ENCODE data around the gene CNGA2.

The CNGA2 gene

GRCh38 chrX:151773434-151773833, 38.9 kb downstream of the CNGA2 start:
- ChIA-PET CTCF (no interaction called here), POLR2A (no interaction called here)
- peak; percentile 18 for DNase-seq (ENCODE audit: extremely low spot score)
- TF ChIP-seq SP1 (IDR thresholded peaks at IDR 0.05) (no peak), PKNOX1 (IDR thresholded peaks at IDR 0.05) (no peak), LEF1 (IDR thresholded peaks at IDR 0.05; ENCODE audit: borderline replicate concordance) (no peak), NFRKB (IDR thresholded peaks at IDR 0.05) (no peak), CTBP1 (IDR thresholded peaks at IDR 0.05; ENCODE audit: borderline replicate concordance) (no peak)

- TF ChIP-seq FOXK2 (IDR thresholded peaks at IDR 0.05) (no peak), TARDBP (IDR thresholded peaks at IDR 0.05) (no peak), ELF4 (IDR thresholded peaks at IDR 0.05) (no peak), ZNF384 (IDR thresholded peaks at IDR 0.05) (no peak), HDGF (IDR thresholded peaks at IDR 0.05; ENCODE audit: borderline replicate concordance) (no peak), CTBP1 (IDR thresholded peaks at IDR 0.05; ENCODE audit: borderline replicate concordance) (no peak)
- DNase-seq (ENCODE audit: extremely low spot score), result no peak
- ChIA-PET POLR2A (no interaction called here), CTCF (no interaction called here)
Measured at GRCh38 chrX:151774421-151774820, 39.9 kb downstream of the CNGA2 start.

- POLR2A ChIA-PET, result no interaction called here
- no peak for TF ChIP-seq FOXA1 (IDR thresholded peaks at IDR 0.05)
- TF ChIP-seq SUZ12 (IDR thresholded peaks at IDR 0.05), result no peak
- TF ChIP-seq HDGF (IDR thresholded peaks at IDR 0.05; ENCODE audit: borderline replicate concordance), result no peak
- TF ChIP-seq FOXK2 (IDR thresholded peaks at IDR 0.05), result no peak
- TF ChIP-seq LEF1 (IDR thresholded peaks at IDR 0.05; ENCODE audit: borderline replicate concordance), result no peak
- TF ChIP-seq BHLHE40 (IDR thresholded peaks at IDR 0.05; ENCODE audit: borderline replicate concordance), result no peak
- no peak for TF ChIP-seq TARDBP (IDR thresholded peaks at IDR 0.05)
- no peak for TF ChIP-seq FOXM1 (IDR thresholded peaks at IDR 0.05; ENCODE audit: borderline replicate concordance)
- TF ChIP-seq ARNT (IDR thresholded peaks at IDR 0.05), result no peak
- no peak for TF ChIP-seq ELF4 (IDR thresholded peaks at IDR 0.05)
- no peak for TF ChIP-seq PKNOX1 (IDR thresholded peaks at IDR 0.05)
- no peak for TF ChIP-seq CTBP1 (IDR thresholded peaks at IDR 0.05; ENCODE audit: borderline replicate concordance)
- DNase-seq (ENCODE audit: extremely low spot score), result no peak
- CTCF ChIA-PET, result no interaction called here
Measured at GRCh38 chrX:151776181-151776731, 41.7 kb downstream of the CNGA2 start.

GRCh38 chrX:151776936-151777335, 42.4 kb downstream of the CNGA2 start:
- CTCF ChIA-PET, result interaction anchor here (0.5 kb wide), 1 partner anchor 286 kb away, joined by 5 read pairs; no protein-coding TSS in a partner anchor
- POLR2A ChIA-PET, result no interaction called here
- DNase-seq (ENCODE audit: extremely low spot score), result no peak
- no peak for TF ChIP-seq HDGF (IDR thresholded peaks at IDR 0.05; ENCODE audit: borderline replicate concordance)
- no peak for TF ChIP-seq TARDBP (IDR thresholded peaks at IDR 0.05)
- TF ChIP-seq ZNF384 (IDR thresholded peaks at IDR 0.05), result no peak
- TF ChIP-seq SUZ12 (IDR thresholded peaks at IDR 0.05), result no peak
- no peak for TF ChIP-seq L3MBTL2 (conservative IDR thresholded peaks at IDR 0.05)
- no peak for TF ChIP-seq FOXK2 (IDR thresholded peaks at IDR 0.05)
- TF ChIP-seq FOXA1 (IDR thresholded peaks at IDR 0.05), result no peak
- TF ChIP-seq ELF4 (IDR thresholded peaks at IDR 0.05), result no peak
- TF ChIP-seq NFRKB (IDR thresholded peaks at IDR 0.05), result no peak
- no peak for TF ChIP-seq LEF1 (IDR thresholded peaks at IDR 0.05; ENCODE audit: borderline replicate concordance)
- no peak for TF ChIP-seq BHLHE40 (IDR thresholded peaks at IDR 0.05; ENCODE audit: borderline replicate concordance)

- no peak for DNase-seq (ENCODE audit: extremely low spot score)
- CTCF ChIA-PET, result no interaction called here
- TF ChIP-seq BHLHE40 (IDR thresholded peaks at IDR 0.05; ENCODE audit: borderline replicate concordance), result no peak
- no peak for TF ChIP-seq L3MBTL2 (conservative IDR thresholded peaks at IDR 0.05)
- no peak for TF ChIP-seq NFRKB (IDR thresholded peaks at IDR 0.05)
- TF ChIP-seq TARDBP (IDR thresholded peaks at IDR 0.05), result no peak
- no peak for TF ChIP-seq LEF1 (IDR thresholded peaks at IDR 0.05; ENCODE audit: borderline replicate concordance)
- no peak for TF ChIP-seq CTBP1 (IDR thresholded peaks at IDR 0.05; ENCODE audit: borderline replicate concordance)
- no peak for TF ChIP-seq PKNOX1 (IDR thresholded peaks at IDR 0.05)
- TF ChIP-seq ARNT (IDR thresholded peaks at IDR 0.05), result no peak
- no peak for TF ChIP-seq FOXM1 (IDR thresholded peaks at IDR 0.05; ENCODE audit: borderline replicate concordance)
- no peak for TF ChIP-seq FOXA1 (IDR thresholded peaks at IDR 0.05)
- TF ChIP-seq ZNF384 (IDR thresholded peaks at IDR 0.05), result no peak
- TF ChIP-seq HDGF (IDR thresholded peaks at IDR 0.05; ENCODE audit: borderline replicate concordance), result no peak
- no peak for TF ChIP-seq SUZ12 (IDR thresholded peaks at IDR 0.05)
- POLR2A ChIA-PET, result no interaction called here
Measured at GRCh38 chrX:151779258-151779657, 44.7 kb downstream of the CNGA2 start.

GRCh38 chrX:151780621-151781020, 46.1 kb downstream of the CNGA2 start:
- no peak for DNase-seq (ENCODE audit: extremely low spot score)
- TF ChIP-seq L3MBTL2 (conservative IDR thresholded peaks at IDR 0.05) (no peak), HDGF (IDR thresholded peaks at IDR 0.05; ENCODE audit: borderline replicate concordance) (no peak)
- ChIA-PET CTCF (no interaction called here), POLR2A (no interaction called here)

GRCh38 chrX:151789179-151789800, 54.7 kb downstream of the CNGA2 start:
- POLR2A ChIA-PET, result no interaction called here
- TF ChIP-seq NFRKB (IDR thresholded peaks at IDR 0.05) (no peak), SP1 (IDR thresholded peaks at IDR 0.05) (no peak), ELF4 (IDR thresholded peaks at IDR 0.05) (no peak), CTBP1 (IDR thresholded peaks at IDR 0.05; ENCODE audit: borderline replicate concordance) (no peak), FOXM1 (IDR thresholded peaks at IDR 0.05; ENCODE audit: borderline replicate concordance) (no peak), FOXA1 (IDR thresholded peaks at IDR 0.05) (no peak), PKNOX1 (IDR thresholded peaks at IDR 0.05) (no peak), ARNT (IDR thresholded peaks at IDR 0.05) (no peak), BHLHE40 (IDR thresholded peaks at IDR 0.05; ENCODE audit: borderline replicate concordance) (no peak), ZNF384 (IDR thresholded peaks at IDR 0.05) (no peak)
- DNase-seq (ENCODE audit: extremely low spot score), result no peak
- CTCF ChIA-PET, result no interaction called here

Measured in HEK293T (cell line).